ENCODE results near the gene ARHGDIA. TPM values are rescaled to one million over a fixed set of nuclear protein-coding genes. Genes with fewer than 3 reads are reported as not detected.

ARHGDIA gene
- total RNA-seq, 4 donors from 2014 or later, result 282 to 475 (median 350) TPM

- Histone ChIP-seq H3K9me3 (no peaks in the 10 kb centered on the region), H3K27me3 (no peaks in the 10 kb centered on the region), H3K27ac (no peak overlapping the region), H3K36me3 (peaks cover 0 to 20% (median 0%) of the 10 kb centered on the region in 3 donors), H3K4me1 (no peaks in the 10 kb centered on the region), H3K4me3 (no peak overlapping the region)
- TF ChIP-seq POLR2A (IDR thresholded peaks at IDR 0.05), result no peak
- TF ChIP-seq, protein P1, sequence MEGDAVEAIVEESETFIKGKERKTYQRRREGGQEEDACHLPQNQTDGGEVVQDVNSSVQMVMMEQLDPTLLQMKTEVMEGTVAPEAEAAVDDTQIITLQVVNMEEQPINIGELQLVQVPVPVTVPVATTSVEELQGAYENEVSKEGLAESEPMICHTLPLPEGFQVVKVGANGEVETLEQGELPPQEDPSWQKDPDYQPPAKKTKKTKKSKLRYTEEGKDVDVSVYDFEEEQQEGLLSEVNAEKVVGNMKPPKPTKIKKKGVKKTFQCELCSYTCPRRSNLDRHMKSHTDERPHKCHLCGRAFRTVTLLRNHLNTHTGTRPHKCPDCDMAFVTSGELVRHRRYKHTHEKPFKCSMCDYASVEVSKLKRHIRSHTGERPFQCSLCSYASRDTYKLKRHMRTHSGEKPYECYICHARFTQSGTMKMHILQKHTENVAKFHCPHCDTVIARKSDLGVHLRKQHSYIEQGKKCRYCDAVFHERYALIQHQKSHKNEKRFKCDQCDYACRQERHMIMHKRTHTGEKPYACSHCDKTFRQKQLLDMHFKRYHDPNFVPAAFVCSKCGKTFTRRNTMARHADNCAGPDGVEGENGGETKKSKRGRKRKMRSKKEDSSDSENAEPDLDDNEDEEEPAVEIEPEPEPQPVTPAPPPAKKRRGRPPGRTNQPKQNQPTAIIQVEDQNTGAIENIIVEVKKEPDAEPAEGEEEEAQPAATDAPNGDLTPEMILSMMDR (IDR thresholded peaks at IDR 0.05), result no peak
- peak in 1 of 3 donors; percentile 39 for DNase-seq
Observed at GRCh38 chr17:81839301-81839700, 31.8 kb downstream of the ARHGDIA start.

- no peaks in the 10 kb centered on the region for H3K9me3 ChIP-seq
- H3K4me1 ChIP-seq, result peaks cover 0 to 3% (median under 1%) of the 10 kb centered on the region in 4 donors
- no peak for TF ChIP-seq POLR2A (IDR thresholded peaks at IDR 0.05)
- TF ChIP-seq, protein P1 (IDR thresholded peaks at IDR 0.05), result no peak
- H3K27ac ChIP-seq, result no peak overlapping the region
- H3K36me3 ChIP-seq, result peaks cover 0 to 15% (median 0%) of the 10 kb centered on the region in 3 donors
- no peak for DNase-seq
- no peak overlapping the region for H3K4me3 ChIP-seq
- no peaks in the 10 kb centered on the region for H3K27me3 ChIP-seq
Observed at GRCh38 chr17:81838753-81839255, 32.3 kb downstream of the ARHGDIA start.

DNA sequence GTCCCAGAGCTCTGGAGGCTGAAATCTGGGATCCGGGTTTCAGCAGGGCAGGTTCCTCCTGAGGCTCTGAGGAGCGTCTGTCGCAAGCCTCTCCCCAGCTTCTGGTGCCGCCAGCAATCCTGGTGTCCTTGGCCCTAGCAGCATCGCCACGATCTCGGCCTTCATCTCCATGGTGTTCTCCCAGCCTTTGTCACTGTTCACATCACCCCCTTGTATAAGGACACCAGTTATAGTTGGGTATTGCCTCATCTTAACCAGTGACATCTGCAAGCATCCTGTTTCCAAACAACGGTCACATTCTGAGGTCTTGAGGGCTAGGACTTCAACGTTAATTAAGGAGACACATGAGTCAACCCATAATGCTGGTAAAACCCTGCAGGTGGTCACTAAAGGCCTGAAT, 33.5 kb downstream of the ARHGDIA start:
- H3K4me1 ChIP-seq, result peaks cover 0 to 8% (median 3%) of the 10 kb centered on the region in 4 donors
- no peak overlapping the region for H3K4me3 ChIP-seq
- H3K27ac ChIP-seq, result no peak overlapping the region
- no peaks in the 10 kb centered on the region for H3K27me3 ChIP-seq
- no peaks in the 10 kb centered on the region for H3K9me3 ChIP-seq
- peaks cover 0 to 3% (median 0%) of the 10 kb centered on the region in 3 donors for H3K36me3 ChIP-seq
- TF ChIP-seq POLR2A (IDR thresholded peaks at IDR 0.05), result no peak
- TF ChIP-seq, protein P1 (IDR thresholded peaks at IDR 0.05), result no peak
- DNase-seq, result no peak

DNA sequence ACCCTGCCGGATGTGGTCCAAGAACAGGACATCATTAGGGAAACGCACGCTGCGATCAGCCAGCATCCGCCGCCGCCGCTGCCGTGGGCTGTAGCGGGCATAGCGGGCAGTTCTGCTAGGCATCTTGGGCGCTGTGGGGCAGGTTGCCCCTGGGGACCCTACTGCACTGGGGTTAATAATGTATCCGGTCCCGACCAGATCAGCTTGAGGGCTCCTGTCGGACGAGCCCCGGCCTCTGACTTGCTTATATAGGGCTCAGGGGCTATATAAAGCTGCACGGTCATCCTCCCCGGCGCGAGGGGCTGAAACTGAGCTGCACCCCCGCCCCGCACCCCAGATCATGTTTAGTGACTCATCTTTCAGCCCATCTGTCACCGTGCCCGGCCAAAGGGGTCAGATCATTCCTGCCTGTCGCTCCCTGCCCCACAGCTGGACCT, 36.3 kb downstream of the ARHGDIA start, which contains the start of gene PPP1R27:
Gene PPP1R27 (minus strand): TSS at position 220 of the 437 bp plus-strand sequence. CDS start 97 bp downstream, at position 123.
- H3K4me1 ChIP-seq, result peaks cover 0 to 23% (median 14%) of the 10 kb centered on the region in 4 donors
- H3K27me3 ChIP-seq, result no peaks in the 10 kb centered on the region
- H3K4me3 ChIP-seq, result peak within 1 kb of the TSS; percentile 47 to 87 (median 84)
- H3K9me3 ChIP-seq, result no peaks in the 10 kb centered on the region
- H3K27ac ChIP-seq, result peak within 1 kb of the TSS; percentile 85 to 99 (median 94)
- DNase-seq, result no peak
- no peaks in the 10 kb centered on the region for H3K36me3 ChIP-seq
- TF ChIP-seq POLR2A (IDR thresholded peaks at IDR 0.05), result no peak
- TF ChIP-seq, protein P1 (IDR thresholded peaks at IDR 0.05), result no peak

DNA sequence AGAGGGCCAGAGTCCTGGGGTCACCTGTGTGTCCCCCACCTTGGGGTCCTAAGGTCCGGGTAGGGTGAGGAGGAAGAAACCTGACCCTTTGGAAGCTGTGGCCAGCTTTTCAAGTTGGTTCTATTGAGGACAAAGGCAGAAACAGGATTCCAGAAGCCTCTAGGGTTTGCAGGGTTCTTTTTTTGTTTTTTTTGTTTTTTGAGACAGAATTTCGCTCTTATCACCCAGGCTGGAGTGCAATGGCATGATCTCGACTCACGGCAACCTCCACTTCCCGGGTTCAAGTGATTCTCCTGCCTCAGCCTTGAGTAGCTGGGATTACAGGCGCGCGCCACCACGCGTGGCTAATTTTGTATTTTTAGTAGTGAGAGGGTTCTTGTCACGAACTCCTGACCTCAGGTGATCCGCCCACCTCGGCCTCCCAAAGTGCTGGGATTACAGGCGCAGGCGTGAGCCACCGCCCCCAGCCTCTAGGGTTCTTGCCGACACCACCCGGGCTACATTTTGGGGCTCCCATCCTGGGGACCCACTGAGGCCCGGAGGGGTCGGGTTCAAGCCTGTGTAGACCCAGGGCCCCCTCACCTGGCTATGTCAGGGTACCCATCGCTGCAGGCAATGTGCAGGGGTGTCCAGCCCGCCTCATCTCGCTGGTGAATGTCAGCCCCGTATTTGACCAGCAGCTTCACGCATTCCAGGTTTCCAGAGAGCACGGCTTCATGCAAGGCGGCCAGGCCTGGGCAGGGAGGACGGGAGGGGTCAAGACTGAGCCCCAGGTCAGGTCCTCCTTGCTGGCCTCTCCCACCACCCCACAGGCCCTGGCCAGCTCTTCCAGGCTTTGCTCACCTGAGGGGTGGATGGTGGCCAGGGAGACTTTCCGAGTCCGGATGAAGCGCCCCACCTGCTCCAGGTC, 37.0 kb downstream of the ARHGDIA start:
- TF ChIP-seq, protein P1 (IDR thresholded peaks at IDR 0.05), result no peak
- no peak for TF ChIP-seq POLR2A (IDR thresholded peaks at IDR 0.05)
- Histone ChIP-seq H3K27ac (peak overlapping the region; percentile 85 to 99 (median 94)), H3K27me3 (no peaks in the 10 kb centered on the region), H3K4me3 (peak overlapping the region; percentile 47 to 87 (median 84)), H3K36me3 (no peaks in the 10 kb centered on the region), H3K4me1 (peaks cover 0 to 23% (median 14%) of the 10 kb centered on the region in 4 donors), H3K9me3 (no peaks in the 10 kb centered on the region)
- no peak for DNase-seq

Data from Peyer's patch (tissue), 4 donors.